ENCODE measurements around the gene STAC. TPM values are rescaled to one million over a fixed set of nuclear protein-coding genes. Genes with fewer than 3 reads are reported as not detected.

STAC gene
- total RNA-seq, 2 donors from 2014 or later: 0.29 TPM; not detected in 1

DNA sequence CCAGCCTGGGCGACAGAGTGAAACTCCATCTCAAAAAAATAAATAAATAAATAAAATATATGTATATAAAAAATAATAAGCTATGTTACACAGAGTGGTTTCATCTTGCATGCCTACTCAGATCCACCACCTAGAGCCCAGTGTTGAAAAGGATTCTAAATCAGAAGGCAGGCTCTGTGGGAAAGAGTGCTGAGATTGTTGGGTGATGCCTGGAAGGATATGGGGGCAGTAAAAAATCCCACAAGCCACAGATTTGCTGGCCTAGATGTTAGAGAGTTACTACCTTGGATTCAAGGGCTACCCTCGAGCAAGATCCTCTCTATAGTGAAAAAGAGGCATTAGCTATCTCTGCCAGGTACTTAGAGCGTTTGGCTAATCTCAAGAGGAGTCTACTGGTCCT lies 144.3 kb downstream of the STAC start:
- H3K4me3 Mint-ChIP-seq: no peak overlapping the region
- no peak overlapping the region for H3K27ac Mint-ChIP-seq
- no peaks in the 10 kb centered on the region for H3K27me3 Mint-ChIP-seq
- DNase-seq (ENCODE audit: low spot score) (no peak), ATAC-seq (no peak)
- no peaks in the 10 kb centered on the region for H3K9me3 Mint-ChIP-seq
- no peaks in the 10 kb centered on the region for H3K36me3 Mint-ChIP-seq
- H3K4me1 Mint-ChIP-seq (ENCODE audit: low read depth in 2 of 2): no peaks in the 10 kb centered on the region

DNA sequence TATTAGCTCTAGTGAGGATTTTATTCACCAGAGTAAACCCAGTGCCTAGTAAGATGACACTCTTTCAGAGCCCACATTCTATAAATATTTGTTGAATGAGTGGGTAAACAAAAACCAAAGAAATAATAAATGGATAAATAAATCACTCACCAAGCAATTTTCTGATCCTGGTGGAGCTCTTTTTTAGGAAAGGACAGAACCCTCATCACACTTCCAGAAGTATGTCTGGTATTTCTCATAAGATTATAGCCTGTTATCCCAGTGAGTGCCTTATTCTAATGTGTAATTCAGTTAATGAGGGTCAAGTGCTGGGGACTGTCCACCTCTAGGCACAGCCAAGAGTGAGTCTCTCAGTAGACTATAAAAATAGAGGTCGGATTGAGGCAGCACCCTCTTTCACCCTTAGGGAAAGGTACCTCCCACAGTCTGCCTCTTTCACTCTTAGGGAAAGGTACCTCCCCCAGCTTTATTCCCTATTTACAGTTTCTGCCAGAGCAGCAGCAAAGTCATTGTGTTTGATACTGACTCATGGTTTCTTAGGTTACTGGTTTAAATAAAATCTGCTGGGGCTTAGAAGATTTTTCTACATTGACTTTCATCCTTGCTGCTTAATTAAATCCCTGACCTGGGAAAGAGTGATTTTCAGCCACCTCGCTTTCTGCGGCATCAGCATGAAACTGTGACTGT lies 145.0 kb downstream of the STAC start:
- Mint-ChIP-seq H3K4me1 (ENCODE audit: low read depth in 2 of 2) (no peaks in the 10 kb centered on the region), H3K27me3 (no peaks in the 10 kb centered on the region), H3K36me3 (no peaks in the 10 kb centered on the region), H3K9me3 (no peaks in the 10 kb centered on the region), H3K4me3 (no peak overlapping the region), H3K27ac (no peak overlapping the region)
- no peak for DNase-seq (ENCODE audit: low spot score)
- no peak for ATAC-seq

DNA sequence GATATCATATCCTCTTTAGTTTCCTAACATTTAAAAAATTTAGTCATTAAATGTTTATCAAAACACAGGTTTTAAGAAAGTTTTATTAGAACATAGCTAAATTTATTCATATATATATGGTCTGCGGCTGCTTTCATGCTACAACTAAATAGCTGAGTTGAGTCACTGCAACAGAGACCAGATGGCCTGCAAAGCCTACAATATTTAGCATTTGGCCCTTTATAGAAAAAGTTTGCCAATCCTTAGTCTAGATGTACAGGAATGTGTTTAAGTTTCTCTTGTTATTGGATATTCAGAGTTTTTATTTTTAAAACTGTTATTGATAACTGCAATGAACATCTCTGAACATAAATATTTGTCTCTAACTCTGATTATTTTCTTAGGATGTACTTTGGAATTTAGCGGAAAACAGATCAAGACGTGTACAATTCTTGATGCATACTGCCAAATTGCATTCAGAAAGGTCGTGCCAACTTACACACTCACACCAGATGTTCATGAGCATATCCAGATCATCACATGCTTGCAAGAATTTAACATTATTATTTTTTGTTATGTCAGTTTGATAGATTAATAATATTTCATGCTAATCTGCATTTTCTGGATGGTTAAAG lies 157.9 kb downstream of the STAC start:
- Mint-ChIP-seq H3K9me3 (peaks cover 2% of the 10 kb centered on the region), H3K27me3 (no peaks in the 10 kb centered on the region), H3K4me1 (ENCODE audit: low read depth in 2 of 2) (no peaks in the 10 kb centered on the region), H3K27ac (no peak overlapping the region), H3K36me3 (no peaks in the 10 kb centered on the region), H3K4me3 (no peak overlapping the region)
- ATAC-seq: no peak
- DNase-seq (ENCODE audit: low spot score): no peak

DNA sequence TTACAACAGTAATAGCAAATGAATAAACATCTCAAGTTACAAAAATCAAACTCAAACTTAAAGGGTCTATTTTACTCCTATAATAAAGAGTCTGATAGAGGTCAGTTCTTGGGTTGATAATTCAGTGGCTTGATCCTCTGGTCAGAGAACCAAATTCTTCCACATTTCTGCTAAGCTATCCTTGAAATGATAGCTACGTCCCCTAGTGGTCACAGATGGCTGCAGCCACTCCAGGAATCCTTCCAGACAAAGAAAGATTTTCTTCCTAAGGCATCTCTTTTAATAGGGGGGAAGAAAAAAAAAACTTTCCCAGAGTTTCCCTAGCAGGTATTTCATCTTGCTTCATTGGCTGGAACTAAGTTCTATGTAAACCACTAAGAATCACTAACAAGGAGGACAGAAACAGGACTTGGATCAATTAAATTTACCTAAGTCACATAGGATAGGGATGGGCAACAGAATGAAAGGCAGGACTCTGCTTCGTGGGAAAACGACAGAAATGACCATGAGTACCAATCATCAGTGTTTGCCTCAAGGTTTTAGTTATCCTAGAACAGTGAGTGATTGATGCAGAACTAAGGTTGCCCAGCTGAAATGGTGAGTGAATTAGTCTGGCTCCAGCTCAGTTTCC lies 160.7 kb downstream of the STAC start:
- DNase-seq (ENCODE audit: low spot score): no peak
- ATAC-seq: no peak
- Mint-ChIP-seq H3K27me3 (no peaks in the 10 kb centered on the region), H3K4me1 (ENCODE audit: low read depth in 2 of 2) (no peaks in the 10 kb centered on the region), H3K4me3 (no peak overlapping the region), H3K36me3 (no peaks in the 10 kb centered on the region), H3K9me3 (peaks cover 2% of the 10 kb centered on the region), H3K27ac (no peak overlapping the region)

DNA sequence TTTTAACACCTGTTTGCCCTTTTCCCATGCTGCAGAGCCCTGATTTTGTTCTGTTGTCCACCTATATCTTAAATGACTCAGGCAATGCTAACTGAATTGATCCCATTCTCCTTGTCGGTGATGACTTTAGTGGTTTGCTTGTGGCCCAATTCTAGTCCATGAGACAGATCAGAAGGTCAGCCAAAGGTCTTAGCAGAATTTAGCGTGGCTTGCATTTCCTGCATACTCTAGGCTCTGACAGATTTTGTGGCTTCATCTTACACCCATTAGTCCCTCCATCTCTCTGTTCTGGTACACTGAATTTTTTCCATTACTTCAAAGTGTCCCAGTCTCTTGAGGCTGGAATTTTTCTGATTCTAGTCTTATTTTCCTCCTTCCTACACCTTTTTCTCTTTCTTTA lies 161.9 kb downstream of the STAC start:
- no peaks in the 10 kb centered on the region for H3K9me3 Mint-ChIP-seq
- DNase-seq (ENCODE audit: low spot score): no peak
- H3K36me3 Mint-ChIP-seq: no peaks in the 10 kb centered on the region
- H3K4me1 Mint-ChIP-seq (ENCODE audit: low read depth in 2 of 2): no peaks in the 10 kb centered on the region
- ATAC-seq: no peak
- H3K4me3 Mint-ChIP-seq: no peak overlapping the region
- no peak overlapping the region for H3K27ac Mint-ChIP-seq
- H3K27me3 Mint-ChIP-seq: no peaks in the 10 kb centered on the region

DNA sequence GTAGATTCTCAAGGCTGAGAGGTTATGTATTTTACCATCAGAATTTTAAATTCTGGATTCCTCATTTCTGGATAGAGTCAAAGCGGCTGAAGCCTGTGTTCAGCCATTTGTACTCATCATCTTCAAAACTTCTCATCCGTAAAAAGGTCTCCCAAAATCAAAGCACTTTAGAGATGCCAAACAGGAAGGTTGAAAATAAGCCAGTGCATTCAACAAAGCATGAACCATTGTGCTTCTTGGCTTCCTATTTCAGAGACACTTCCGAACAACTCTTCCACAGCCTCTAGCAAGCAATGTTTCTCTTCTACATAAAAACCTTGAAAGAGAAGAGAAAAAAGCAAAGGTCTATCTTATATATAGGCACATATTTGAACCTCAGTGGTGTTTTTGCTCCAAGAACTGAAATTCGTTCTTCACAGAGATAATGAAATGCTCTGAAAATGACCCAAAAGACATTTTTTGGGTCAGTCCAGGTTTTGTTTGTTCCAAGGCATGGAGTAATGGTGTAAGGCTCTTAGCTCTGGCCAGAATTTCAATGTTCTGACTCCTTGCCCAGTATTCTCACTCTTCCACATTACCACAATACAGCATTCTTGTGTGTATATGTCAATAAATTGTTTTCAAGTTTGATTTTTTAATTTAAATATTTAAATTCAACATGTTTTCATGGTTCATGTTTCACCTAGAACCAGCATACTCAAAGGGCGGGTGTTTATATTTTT lies 163.1 kb downstream of the STAC start:
- no peaks in the 10 kb centered on the region for H3K36me3 Mint-ChIP-seq
- ATAC-seq (no peak), DNase-seq (ENCODE audit: low spot score) (no peak)
- no peaks in the 10 kb centered on the region for H3K4me1 Mint-ChIP-seq (ENCODE audit: low read depth in 2 of 2)
- H3K27ac Mint-ChIP-seq: no peak overlapping the region
- H3K27me3 Mint-ChIP-seq: no peaks in the 10 kb centered on the region
- no peak overlapping the region for H3K4me3 Mint-ChIP-seq
- H3K9me3 Mint-ChIP-seq: no peaks in the 10 kb centered on the region

DNA sequence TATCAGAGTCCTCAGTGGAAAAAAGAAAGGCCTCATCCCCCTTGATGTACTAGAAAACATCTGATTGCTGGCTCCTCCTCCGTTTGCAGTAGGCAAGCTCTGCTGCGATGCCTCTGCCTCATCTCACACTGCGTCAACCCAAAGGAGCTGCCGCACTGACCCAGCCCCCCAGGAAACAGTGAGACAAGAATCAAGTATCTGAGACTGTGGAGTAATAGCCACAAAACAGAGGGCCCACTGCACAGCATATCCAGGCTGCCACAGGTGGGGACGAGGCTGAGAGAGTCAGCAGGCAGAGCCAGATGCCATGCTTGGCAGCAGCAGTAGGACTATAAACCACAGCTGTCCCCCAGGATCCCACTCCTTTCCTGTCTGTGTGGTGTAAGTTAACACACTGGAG lies 165.9 kb downstream of the STAC start:
- Mint-ChIP-seq H3K4me1 (ENCODE audit: low read depth in 2 of 2) (no peaks in the 10 kb centered on the region), H3K4me3 (no peak overlapping the region), H3K9me3 (no peaks in the 10 kb centered on the region), H3K36me3 (no peaks in the 10 kb centered on the region), H3K27ac (no peak overlapping the region), H3K27me3 (no peaks in the 10 kb centered on the region)
- no peak for DNase-seq (ENCODE audit: low spot score)
- peak in 1 of 2 donors; percentile 28 for ATAC-seq

DNA sequence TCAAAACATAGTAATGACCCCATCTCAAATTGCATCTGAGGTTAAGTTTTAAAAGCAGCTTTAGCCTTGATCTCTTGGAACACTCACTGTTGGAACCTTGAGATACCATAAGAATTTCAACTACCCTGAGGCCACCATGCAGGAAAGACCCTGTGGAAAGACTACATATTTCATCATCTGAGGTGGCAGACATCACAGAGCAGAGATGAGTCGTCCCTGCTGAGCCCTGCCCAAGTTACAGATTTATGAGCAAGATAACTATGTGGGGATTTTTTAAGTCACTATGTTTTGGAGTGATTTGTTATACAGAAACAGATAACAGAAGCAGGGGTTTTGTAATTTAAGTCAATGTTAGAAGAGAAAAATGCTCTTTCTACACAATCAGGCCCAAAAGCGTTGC lies 168.4 kb downstream of the STAC start:
- H3K9me3 Mint-ChIP-seq: no peaks in the 10 kb centered on the region
- H3K36me3 Mint-ChIP-seq: no peaks in the 10 kb centered on the region
- H3K4me1 Mint-ChIP-seq (ENCODE audit: low read depth in 2 of 2): no peaks in the 10 kb centered on the region
- H3K27me3 Mint-ChIP-seq: no peaks in the 10 kb centered on the region
- DNase-seq (ENCODE audit: low spot score) (no peak), ATAC-seq (no peak)
- no peak overlapping the region for H3K4me3 Mint-ChIP-seq
- H3K27ac Mint-ChIP-seq: no peak overlapping the region

DNA sequence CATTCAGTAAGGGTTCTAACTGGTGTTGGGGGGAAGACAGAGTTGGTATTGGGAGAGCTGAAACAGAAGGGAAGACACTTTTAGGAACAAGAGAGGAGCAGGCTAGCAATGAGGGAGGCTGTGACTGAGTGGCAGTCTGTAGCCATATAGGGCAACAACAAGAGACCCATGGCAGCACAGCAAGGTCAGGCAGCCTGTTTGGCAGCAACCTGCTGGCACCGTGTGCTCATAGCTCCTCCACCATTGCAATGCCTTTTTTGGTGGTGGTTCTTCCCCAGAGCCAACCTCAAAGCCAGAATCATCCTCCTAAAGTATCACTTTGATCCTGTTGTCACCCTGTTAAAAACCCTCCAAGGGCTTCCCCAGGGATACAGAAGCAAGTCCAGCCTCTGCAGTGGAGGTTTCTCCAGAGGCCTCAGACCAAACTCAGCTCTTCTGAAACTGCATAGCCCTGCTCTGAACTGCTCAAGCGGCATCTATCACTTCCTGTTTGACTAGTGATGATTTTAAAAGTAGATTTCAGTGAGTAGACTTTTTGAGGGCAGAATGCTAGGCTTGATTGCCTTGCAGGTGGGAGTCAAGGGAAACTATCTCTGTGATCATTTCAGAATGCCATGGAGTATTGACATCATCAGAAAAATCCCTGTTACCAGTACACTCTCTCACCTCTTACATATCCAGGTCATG lies 176.9 kb downstream of the STAC start:
- Mint-ChIP-seq H3K9me3 (no peaks in the 10 kb centered on the region), H3K27ac (no peak overlapping the region), H3K27me3 (no peaks in the 10 kb centered on the region), H3K36me3 (no peaks in the 10 kb centered on the region), H3K4me3 (no peak overlapping the region), H3K4me1 (ENCODE audit: low read depth in 2 of 2) (no peaks in the 10 kb centered on the region)
- DNase-seq (ENCODE audit: low spot score) (no peak), ATAC-seq (no peak)

DNA sequence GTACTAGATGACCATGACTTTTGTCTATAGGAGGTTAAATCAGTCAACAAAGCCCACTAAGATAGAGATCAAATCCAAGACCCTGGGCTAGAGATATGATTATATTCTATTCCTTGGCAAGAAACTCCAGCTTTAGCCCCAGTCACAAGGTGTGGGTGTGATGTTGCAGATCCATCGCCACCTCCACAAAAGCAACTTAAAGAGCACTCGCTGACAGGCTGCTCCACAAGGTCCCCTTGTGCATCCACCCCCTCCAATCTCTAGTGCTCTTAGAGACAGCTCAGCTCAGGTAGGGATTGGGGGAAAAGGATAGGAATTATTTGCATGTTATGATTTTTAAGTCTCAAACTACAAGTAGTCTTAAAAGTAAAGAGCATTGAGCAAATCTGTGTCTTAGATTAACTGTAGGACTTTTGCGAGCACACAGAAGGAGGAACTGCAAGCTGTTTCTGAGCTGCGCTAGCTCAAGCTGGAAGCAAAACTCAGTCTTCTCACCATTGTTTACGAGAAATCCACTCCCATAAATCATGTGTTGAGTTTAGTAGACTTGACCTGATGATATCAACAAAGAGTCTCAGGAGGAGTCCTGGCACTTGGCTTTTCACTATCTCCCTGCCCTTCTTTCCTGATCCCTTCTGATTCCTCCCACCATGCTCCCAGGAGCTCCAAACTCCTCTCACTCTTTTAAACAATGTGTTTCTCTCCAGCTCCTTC lies 177.6 kb downstream of the STAC start:
- no peak for ATAC-seq
- no peaks in the 10 kb centered on the region for H3K36me3 Mint-ChIP-seq
- H3K9me3 Mint-ChIP-seq: no peaks in the 10 kb centered on the region
- no peak for DNase-seq (ENCODE audit: low spot score)
- H3K27me3 Mint-ChIP-seq: no peaks in the 10 kb centered on the region
- no peak overlapping the region for H3K27ac Mint-ChIP-seq
- H3K4me1 Mint-ChIP-seq (ENCODE audit: low read depth in 2 of 2): no peaks in the 10 kb centered on the region
- no peak overlapping the region for H3K4me3 Mint-ChIP-seq

DNA sequence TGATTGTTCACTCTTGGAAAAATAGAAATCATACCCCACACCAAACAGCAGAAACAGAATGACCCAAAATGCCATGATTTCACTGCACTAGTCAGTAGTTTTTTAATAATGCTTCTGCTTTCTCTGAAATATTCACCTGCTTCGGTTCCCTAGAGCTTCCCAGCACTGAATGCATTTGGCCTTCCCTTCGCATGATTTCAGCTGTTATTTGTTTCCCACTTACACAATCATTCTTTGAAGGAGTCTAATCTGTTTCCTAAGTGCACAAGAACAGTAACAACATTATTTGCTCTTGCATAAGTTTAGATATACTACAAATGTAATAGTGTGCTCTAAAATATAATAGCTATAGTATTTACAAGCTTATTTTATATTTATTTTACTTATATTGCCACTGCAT lies 178.7 kb downstream of the STAC start:
- H3K4me1 Mint-ChIP-seq (ENCODE audit: low read depth in 2 of 2): no peaks in the 10 kb centered on the region
- DNase-seq (ENCODE audit: low spot score) (no peak), ATAC-seq (no peak)
- no peaks in the 10 kb centered on the region for H3K9me3 Mint-ChIP-seq
- no peaks in the 10 kb centered on the region for H3K27me3 Mint-ChIP-seq
- no peak overlapping the region for H3K27ac Mint-ChIP-seq
- no peaks in the 10 kb centered on the region for H3K36me3 Mint-ChIP-seq
- H3K4me3 Mint-ChIP-seq: no peak overlapping the region

DNA sequence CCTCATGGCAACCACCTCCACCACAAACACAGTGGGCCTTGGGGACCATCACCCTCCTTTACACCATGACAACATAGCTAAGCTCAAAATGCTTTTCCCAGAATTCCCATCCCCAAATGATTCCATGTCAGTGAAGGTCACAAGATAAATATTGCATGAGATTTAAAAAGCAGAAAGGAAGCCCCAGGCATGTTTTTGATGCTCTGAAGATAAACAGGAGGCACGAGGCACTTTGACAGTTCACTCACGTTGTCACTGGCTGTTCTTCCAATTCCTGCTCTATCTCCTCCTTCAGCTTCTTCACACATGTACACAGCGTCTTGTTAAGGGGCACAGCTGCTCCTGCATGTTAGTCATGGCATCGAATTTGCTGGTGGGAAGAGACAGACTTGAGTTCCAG lies 180.4 kb downstream of the STAC start:
- H3K4me3 Mint-ChIP-seq: no peak overlapping the region

DNA sequence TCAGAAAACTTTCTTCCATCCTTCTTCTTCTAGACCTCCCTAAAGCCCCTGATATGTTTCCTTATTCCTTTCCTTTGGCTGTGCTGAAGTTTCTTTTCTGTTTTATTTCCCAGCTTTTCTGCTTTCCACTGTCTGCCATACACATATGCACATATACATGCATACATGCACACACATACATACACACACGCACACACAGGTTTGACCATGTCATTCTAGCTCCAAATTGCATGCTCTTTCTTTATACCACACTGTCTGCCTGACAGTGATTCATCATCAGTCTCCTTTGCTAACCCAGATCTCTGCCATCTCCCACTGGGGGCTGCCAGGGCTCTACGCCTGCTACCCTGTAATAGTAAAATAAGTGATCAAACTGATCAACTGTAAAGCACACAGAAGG lies 181.3 kb downstream of the STAC start:
- no peak for DNase-seq (ENCODE audit: low spot score)
- no peaks in the 10 kb centered on the region for H3K27me3 Mint-ChIP-seq
- H3K27ac Mint-ChIP-seq: no peak overlapping the region
- ATAC-seq: no peak
- no peaks in the 10 kb centered on the region for H3K9me3 Mint-ChIP-seq
- H3K4me1 Mint-ChIP-seq (ENCODE audit: low read depth in 2 of 2): no peaks in the 10 kb centered on the region
- no peak overlapping the region for H3K4me3 Mint-ChIP-seq
- no peaks in the 10 kb centered on the region for H3K36me3 Mint-ChIP-seq

More for the DNA sequence above, 180.4 kb downstream of the STAC start:
- no peaks in the 10 kb centered on the region for H3K36me3 Mint-ChIP-seq
- no peaks in the 10 kb centered on the region for H3K27me3 Mint-ChIP-seq
- ATAC-seq (no peak), DNase-seq (ENCODE audit: low spot score) (no peak)
- no peak overlapping the region for H3K27ac Mint-ChIP-seq
- H3K9me3 Mint-ChIP-seq: no peaks in the 10 kb centered on the region
- H3K4me1 Mint-ChIP-seq (ENCODE audit: low read depth in 2 of 2): no peaks in the 10 kb centered on the region
